HCT116 (cell line): ENCODE measurements around the gene ARMH4.

ENCODE experiments used
- CEBPB ChIP-seq: IDR thresholded peaks from 2 replicates; pipeline ENCODE4 v1.6.1; 2012; ENCODE audit warnings: low read depth
- EGR1 ChIP-seq: IDR thresholded peaks from 2 replicates; pipeline ENCODE4 v1.6.1; 2012; ENCODE audit warnings: low read depth
- EZH2 ChIP-seq: fragments of 200-600 bp; sonication (generic); IDR thresholded peaks from 2 replicates; pipeline ENCODE4 v1.6.1; 2017; ENCODE audit warnings: antibody characterized with exemption, mixed run types
- JUND ChIP-seq: IDR thresholded peaks from 2 replicates; pipeline ENCODE4 v1.6.1; 2012
- MAX ChIP-seq: IDR thresholded peaks from 2 replicates; pipeline ENCODE4 v1.6.1; 2012
- POLR2A ChIP-seq: IDR thresholded peaks from 2 replicates; pipeline ENCODE4 v1.7.0; 2011; ENCODE audit warnings: borderline replicate concordance; ENCODE audit not compliant: insufficient read depth, insufficient read length; ENCODE audit errors: extremely low read depth
- RAD21 ChIP-seq: IDR thresholded peaks from 2 replicates; pipeline ENCODE4 v1.6.1; 2012; ENCODE audit warnings: low read depth, mild to moderate bottlenecking
- SIN3A ChIP-seq: IDR thresholded peaks from 2 replicates; pipeline ENCODE4 v1.6.1; 2012; ENCODE audit warnings: low read depth
- SP1 ChIP-seq: IDR thresholded peaks from 2 replicates; pipeline ENCODE4 v1.6.1; 2012; ENCODE audit warnings: low read depth
- SRF ChIP-seq: IDR thresholded peaks from 2 replicates; pipeline ENCODE4 v1.6.1; 2012; ENCODE audit warnings: low read depth
- ZNF274 ChIP-seq: fragments of 200-500 bp; sonication (Bioruptor generic); IDR thresholded peaks from 2 replicates; pipeline ENCODE4 v1.6.1; 2014; ENCODE audit warnings: mild to moderate bottlenecking, low read depth, low read length, inconsistent platforms
- TF ChIP-seq, protein P1 (sequence below): IDR thresholded peaks from 2 replicates; pipeline ENCODE4 v1.6.1; 2012; ENCODE audit warnings: low read depth
- TF ChIP-seq, protein P2 (sequence below), 3 experiments: fragments of 200-600 bp in 1 of 3; sonication (generic) in 1 of 3; IDR thresholded peaks in 2 of 3; conservative IDR thresholded peaks in 1 of 3; 2 replicates each; pipeline ENCODE4 v1.5.1; 2012 to 2017; ENCODE audit warnings: low read depth in 2 of 3, low read length in 2 of 3, antibody characterized with exemption in 1 of 3, borderline replicate concordance in 1 of 3, control low read depth in 1 of 3, mild to moderate bottlenecking in 1 of 3, mixed read lengths in 1 of 3, mixed run types in 1 of 3, moderate library complexity in 1 of 3; ENCODE audit not compliant: insufficient read depth in 1 of 3
- TF ChIP-seq, protein P3 (sequence below): IDR thresholded peaks from 2 replicates; pipeline ENCODE4 v1.6.1; 2011; ENCODE audit warnings: mild to moderate bottlenecking, low read length, moderate library complexity; ENCODE audit not compliant: insufficient replicate concordance; ENCODE audit errors: extremely low read depth

DNA sequence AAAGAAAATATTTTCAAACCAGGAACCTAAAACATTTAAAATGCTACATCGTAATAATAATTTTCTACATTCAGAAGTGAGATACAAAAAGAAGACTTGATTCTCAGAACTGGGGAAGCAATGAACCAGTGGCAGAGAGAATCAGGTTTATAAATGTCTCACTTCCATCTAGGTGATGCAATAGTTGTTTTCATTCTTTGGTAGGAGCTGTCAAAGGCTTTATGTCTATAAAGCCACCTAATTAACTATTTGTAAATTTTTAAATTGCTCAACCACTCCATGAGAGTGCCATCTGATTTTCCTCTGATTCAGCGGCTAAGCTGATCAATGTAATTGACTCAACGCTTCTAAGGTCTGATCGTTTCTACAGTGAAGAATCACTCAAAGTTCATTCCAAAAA lies 66.1 kb downstream of the ARMH4 start:
- TF ChIP-seq RAD21: no peak
- TF ChIP-seq, protein P1, sequence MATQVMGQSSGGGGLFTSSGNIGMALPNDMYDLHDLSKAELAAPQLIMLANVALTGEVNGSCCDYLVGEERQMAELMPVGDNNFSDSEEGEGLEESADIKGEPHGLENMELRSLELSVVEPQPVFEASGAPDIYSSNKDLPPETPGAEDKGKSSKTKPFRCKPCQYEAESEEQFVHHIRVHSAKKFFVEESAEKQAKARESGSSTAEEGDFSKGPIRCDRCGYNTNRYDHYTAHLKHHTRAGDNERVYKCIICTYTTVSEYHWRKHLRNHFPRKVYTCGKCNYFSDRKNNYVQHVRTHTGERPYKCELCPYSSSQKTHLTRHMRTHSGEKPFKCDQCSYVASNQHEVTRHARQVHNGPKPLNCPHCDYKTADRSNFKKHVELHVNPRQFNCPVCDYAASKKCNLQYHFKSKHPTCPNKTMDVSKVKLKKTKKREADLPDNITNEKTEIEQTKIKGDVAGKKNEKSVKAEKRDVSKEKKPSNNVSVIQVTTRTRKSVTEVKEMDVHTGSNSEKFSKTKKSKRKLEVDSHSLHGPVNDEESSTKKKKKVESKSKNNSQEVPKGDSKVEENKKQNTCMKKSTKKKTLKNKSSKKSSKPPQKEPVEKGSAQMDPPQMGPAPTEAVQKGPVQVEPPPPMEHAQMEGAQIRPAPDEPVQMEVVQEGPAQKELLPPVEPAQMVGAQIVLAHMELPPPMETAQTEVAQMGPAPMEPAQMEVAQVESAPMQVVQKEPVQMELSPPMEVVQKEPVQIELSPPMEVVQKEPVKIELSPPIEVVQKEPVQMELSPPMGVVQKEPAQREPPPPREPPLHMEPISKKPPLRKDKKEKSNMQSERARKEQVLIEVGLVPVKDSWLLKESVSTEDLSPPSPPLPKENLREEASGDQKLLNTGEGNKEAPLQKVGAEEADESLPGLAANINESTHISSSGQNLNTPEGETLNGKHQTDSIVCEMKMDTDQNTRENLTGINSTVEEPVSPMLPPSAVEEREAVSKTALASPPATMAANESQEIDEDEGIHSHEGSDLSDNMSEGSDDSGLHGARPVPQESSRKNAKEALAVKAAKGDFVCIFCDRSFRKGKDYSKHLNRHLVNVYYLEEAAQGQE: no peak
- TF ChIP-seq, protein P2, sequence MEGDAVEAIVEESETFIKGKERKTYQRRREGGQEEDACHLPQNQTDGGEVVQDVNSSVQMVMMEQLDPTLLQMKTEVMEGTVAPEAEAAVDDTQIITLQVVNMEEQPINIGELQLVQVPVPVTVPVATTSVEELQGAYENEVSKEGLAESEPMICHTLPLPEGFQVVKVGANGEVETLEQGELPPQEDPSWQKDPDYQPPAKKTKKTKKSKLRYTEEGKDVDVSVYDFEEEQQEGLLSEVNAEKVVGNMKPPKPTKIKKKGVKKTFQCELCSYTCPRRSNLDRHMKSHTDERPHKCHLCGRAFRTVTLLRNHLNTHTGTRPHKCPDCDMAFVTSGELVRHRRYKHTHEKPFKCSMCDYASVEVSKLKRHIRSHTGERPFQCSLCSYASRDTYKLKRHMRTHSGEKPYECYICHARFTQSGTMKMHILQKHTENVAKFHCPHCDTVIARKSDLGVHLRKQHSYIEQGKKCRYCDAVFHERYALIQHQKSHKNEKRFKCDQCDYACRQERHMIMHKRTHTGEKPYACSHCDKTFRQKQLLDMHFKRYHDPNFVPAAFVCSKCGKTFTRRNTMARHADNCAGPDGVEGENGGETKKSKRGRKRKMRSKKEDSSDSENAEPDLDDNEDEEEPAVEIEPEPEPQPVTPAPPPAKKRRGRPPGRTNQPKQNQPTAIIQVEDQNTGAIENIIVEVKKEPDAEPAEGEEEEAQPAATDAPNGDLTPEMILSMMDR (IDR thresholded peaks at IDR 0.05 in 2 of 3, conservative IDR thresholded peaks at IDR 0.05 in 1 of 3; ENCODE audit: borderline replicate concordance in 1 of 3, insufficient read depth in 1 of 3, low read depth in 2 of 3, low read length in 2 of 3): no peak
- no peak for TF ChIP-seq POLR2A
- TF ChIP-seq JUND: no peak
- TF ChIP-seq CEBPB: no peak
- TF ChIP-seq MAX: no peak
- no peak for TF ChIP-seq SIN3A
- no peak for TF ChIP-seq ZNF274
- no peak for TF ChIP-seq SP1
- TF ChIP-seq EGR1: no peak
- TF ChIP-seq EZH2: no peak
- no peak for TF ChIP-seq SRF
- TF ChIP-seq, protein P3, sequence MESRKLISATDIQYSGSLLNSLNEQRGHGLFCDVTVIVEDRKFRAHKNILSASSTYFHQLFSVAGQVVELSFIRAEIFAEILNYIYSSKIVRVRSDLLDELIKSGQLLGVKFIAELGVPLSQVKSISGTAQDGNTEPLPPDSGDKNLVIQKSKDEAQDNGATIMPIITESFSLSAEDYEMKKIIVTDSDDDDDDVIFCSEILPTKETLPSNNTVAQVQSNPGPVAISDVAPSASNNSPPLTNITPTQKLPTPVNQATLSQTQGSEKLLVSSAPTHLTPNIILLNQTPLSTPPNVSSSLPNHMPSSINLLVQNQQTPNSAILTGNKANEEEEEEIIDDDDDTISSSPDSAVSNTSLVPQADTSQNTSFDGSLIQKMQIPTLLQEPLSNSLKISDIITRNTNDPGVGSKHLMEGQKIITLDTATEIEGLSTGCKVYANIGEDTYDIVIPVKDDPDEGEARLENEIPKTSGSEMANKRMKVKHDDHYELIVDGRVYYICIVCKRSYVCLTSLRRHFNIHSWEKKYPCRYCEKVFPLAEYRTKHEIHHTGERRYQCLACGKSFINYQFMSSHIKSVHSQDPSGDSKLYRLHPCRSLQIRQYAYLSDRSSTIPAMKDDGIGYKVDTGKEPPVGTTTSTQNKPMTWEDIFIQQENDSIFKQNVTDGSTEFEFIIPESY: no peak
